NCI-H2196 (cell line): ENCODE results near the gene DCAF5.
"Not testable (repeated sequence)": the region's sequence is repeated elsewhere in the genome, so short reads cannot be mapped to it uniquely, and the experiment has no call there.

Source experiments
- DNase-seq: peaks from one replicate; lab custom pipeline; 2025; ENCODE audit not compliant: unreplicated experiment; lab: John Stamatoyannopoulos, UW

DCAF5 gene

DNA sequence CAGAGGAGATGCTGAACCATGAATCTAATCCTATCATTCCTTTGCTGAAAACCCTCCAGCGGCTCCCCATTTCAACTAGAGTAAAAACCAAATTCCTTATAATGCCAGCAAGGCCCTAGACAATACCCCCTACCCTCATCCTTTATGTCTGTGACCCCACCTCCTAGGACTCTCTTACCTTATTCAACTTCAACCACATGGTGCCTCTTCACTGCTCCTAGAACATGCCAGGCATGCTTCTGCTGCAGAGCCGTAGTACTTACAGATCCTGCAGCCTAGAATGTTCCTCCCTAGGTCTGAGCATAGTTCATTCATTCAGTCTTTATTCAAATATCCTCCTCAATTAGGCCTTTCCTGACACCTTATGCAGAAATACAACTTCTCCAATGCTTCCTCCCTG is 54.9 kb downstream of the DCAF5 start:
- no peak for DNase-seq

DNA sequence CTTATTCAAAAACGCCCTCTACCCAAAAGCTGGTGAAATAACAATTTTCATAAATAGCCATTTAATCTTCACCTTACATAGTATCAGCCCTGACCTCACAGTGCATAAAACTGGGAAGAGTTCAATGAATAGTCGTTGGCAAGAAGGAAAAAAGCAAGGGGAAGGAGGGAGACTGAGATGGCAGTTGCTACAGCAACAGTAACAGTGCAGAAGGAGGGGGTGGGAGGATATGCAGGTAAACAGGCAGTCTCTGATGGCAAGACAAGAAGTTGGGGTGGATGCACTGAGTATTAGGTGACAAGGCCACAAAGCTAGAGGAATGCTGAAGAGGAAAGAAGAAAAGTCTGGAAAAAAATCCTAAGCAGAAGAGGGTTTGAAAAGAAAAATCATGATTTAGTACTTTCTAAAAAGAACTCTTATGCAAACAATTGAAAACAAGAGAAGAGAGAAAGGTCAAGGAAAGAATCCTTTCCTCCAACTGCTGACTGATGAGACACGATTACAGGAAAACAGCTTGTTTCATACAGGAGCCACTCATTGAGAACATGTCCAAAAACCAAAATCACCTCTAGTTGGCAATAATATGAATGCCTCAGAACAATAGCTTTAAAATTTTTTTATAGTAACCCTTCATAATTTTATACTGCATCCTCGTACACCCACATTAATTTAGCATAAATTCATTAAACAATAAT is 56.0 kb downstream of the DCAF5 start:
- DNase-seq: no peak

DNA sequence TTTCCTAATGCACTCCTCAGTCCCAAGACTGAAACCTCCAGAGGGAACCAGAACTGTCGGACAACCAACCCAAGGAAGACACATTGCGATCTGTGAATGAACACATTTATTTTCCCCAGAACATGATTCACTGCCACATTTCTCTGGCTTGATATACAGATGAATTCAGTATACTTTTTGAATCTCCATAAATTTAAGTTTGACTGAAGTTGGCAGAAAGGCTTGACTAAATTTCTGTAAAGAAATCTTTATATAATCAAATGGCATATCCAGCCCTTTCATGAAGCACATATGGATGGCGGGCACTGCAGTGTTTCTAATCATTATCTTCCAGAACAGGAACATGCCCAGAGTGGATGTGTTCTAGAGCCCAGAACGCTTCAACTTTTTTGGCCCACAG is 56.7 kb downstream of the DCAF5 start:
- no peak for DNase-seq

DNA sequence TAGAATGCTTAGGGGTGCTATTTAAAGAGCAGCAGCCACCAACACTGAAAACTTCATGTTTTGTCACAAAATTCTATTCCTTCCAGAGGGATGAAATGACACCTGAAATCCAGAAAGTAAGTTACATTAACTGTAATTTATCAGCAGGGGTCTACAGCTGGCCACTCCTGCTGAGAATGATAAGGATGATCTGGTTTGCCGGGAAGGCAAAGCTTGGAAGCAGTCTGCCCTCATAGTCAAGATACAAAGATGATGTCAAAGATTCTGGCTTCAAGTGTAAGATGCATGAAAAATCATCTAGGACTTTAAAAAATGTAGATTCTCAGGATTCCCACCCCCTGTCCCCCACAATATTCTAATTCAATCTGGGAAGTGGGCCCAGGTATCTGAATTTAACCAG is 58.4 kb downstream of the DCAF5 start:
- no peak for DNase-seq

DNA sequence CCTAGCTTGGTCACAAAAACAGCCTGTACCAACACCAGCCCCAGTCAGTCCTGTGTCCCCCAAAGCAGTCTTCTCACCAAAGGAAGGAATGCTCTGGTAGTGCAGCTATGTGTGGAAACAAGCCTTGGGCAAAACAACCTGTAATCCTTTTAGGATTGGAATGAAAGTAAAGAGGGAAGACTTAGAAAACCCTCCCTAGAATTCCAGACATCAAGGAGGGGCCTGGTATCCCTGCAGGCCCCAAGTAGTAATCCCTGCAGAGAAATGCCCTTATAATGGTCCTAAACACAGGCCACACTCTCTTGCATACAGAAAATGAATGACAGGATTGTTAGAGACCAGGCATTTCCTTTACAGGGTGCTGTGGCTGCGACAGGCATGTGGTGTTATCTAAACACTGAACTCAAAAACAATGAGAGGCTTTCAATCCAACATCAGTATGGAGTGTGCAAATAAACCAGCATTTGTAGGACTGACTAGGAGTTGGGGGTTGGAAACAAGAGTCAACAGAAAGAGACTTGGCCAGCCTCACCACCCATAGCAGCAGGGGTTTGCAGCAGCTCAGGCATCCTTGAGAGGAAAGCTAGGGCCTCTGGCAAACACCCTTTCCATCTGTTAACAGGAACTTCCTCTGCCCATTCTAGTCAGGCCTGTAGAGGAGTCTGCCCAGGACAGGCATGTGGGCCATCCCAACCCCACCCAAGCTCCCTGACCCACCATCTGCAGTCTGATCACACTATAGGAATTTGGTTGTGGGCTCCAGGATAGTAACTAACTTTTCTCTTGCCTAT is 59.1 kb downstream of the DCAF5 start:
- DNase-seq: peak; percentile 28

DNA sequence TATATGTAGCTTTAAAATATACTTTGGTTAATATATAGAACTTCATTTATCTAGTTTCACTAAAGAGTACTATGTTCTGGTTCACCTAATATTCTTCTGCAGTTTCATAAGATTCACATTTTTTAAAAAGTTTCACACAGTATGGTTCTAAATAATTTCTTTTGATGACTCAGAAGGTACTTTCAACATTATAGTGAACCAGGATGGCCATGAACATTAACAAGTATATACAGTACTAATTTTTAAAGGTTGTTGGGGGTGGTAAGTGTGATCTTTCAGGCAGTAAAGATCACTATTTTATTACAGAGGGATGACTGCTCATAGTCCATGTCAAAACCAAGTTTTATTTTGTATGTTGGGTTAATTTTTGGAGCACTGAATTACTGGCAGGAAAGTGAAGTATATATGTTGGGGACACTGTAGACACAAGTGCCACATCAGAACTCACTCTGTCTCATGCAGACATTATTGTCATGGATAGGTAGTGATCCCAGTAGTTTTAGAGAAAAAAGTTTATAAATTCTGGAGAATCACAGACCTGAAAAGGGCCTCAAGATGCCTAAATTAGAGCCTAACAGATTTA is 60.0 kb downstream of the DCAF5 start:
- DNase-seq: no peak

DNA sequence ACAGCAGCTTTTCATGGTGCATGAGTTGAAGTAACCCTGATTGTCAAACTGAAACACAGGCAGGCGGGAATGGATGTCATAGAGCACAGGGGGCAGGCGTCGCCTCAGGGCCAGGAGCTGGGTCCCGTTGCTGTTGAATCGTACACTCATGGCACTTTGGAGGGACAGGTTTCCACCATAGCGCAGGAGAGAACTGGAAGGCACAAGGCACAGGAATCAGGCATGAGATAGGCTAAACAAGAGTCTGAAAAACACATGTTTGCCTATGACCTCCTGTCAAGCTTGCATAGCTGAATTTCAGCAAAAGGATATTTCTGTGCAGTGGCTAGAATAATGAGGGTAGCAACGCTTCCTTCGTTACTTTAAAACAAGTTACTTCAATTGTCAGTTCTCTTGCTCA is 61.2 kb downstream of the DCAF5 start:
- DNase-seq: no peak

DNA sequence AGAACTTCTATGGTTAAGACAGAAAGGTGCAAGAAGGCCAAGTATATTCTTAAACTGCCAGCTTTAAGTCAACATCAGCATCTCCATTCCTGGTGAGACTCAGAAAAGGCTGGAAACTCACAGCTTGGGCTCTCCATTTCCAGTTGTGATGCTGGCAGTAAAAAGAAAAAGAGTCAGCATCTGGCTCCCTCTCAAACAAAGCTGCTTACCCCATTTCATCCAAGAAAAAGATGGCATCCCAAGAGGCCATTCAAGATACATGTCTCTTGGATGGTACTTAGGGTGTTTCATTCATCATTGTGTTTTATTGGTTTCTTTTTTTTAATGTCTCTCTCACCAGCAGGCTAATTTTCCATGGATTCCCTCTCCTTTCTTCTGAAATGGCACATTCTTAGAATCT is 61.9 kb downstream of the DCAF5 start:
- DNase-seq: no peak

DNA sequence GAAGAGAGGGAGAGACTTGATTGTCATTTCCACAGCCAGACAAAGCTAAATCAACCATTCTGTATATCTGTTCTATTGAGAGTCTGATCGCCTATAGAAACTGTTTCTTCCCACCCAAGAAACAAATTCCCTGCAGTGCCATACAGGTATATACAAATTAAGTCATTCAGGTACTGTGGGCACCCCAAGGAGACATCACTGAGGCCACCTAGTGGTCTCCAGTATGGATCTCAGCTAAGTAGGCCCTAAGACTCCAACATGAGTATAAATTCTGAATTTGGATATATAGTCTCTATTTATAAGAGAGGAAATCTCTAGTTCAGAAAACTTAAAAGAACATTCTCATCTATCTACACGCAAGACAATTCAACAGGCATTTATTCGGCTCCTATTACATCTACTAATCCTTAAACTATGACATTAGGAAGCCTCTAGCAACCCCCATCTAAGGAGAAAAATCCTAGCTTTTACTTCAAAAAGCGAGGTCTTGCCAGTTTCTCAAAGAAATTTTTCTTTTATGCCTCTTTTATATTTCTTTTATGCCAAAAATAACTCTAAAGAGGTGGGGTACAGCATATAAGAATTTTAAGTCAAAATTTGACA is 62.6 kb downstream of the DCAF5 start:
- peak; percentile 48 for DNase-seq

DNA sequence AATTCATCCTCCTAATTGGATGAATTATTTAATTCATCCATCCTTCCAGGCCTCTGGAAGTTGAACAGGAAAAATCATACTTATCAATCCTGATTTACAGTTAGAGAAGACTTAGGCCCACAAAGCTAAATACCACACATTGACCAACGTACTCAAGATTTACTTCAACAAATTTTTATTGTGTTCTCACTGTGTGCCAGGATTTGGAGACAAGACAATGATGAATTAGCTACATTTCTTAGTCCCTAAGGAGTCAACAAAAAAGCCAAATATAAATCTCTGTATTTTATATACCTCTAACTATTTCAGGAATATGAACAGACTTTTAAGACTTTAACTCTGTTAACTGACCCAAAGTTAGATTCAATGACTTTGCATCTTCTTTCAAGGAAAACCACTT is 63.9 kb downstream of the DCAF5 start:
- no peak for DNase-seq

DNA sequence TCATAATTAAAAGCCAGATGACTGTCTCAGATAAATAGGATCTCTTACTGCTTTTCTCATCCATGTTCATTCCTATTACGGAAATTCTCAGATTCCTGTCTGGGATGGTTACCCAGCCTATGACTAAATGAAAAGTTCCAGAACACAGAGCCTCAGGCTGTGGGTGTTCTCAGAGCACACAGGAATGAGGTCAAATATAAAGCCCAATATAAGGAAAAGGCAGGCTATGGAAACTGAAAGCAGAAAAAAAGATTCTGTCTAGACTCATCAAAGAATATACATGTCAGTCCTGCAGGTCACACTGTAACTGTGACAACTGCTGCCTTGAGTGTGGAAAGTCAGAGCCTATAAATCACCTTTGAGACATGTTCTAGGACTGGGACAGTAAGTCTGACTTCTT is 64.3 kb downstream of the DCAF5 start:
- DNase-seq: no peak

DNA sequence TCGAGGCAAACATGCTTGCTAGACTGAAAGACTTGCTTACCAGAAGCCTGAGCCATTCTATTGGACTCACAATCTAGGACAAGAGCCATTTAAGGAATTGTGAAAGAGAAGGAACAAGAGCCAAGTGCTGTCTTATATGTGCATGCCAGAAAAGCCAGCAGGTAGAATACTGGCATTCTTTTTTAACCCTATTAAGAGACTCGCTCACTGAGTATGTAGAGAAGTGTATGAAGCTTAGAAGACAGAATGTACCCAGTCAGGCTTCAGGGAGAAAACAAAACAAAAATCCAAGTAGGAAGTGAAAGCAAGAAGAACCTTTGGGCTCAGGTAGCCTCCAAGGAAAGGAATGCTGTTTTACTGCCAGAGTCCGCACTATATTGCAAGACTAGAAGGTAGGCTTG is 65.9 kb downstream of the DCAF5 start:
- DNase-seq: no peak

DNA sequence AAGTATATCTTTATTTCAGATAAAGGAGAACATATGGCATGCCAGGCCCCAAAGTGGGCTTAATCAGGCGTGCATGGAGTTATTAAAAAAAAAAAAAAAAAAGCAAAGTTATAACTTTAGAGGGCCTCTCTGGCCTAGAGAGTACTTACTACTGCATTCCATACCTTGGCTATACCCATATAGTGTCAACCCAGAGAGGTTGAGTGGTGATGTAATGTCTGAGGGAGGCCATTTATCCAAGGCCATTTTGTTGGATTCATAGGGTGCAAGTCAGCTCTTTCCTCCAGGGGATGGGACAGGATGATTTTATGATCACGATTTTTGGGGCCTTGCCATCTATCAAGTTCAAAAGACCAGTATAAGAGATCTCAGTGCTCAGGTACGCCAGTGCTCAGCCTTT is 66.4 kb downstream of the DCAF5 start:
- no peak for DNase-seq

DNA sequence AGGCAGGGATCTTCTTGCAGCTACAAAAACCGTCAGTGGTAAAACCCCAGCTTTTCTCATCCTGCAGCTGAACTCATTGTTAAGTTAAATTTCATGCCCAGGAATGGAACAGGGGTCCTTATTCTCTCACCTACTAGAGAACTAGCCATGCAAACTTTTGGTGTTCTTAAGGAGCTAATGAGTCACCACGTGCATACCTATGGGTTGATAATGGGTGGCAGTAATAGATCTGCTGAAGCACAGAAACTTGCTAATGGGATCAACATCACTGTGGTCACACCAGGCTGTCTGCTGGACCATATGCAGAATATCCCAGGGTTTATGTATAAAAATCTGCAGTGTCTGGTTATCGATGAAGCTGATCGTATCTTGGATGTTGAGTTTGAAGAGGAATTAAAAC is 68.9 kb downstream of the DCAF5 start:
- DNase-seq: no peak

DNA sequence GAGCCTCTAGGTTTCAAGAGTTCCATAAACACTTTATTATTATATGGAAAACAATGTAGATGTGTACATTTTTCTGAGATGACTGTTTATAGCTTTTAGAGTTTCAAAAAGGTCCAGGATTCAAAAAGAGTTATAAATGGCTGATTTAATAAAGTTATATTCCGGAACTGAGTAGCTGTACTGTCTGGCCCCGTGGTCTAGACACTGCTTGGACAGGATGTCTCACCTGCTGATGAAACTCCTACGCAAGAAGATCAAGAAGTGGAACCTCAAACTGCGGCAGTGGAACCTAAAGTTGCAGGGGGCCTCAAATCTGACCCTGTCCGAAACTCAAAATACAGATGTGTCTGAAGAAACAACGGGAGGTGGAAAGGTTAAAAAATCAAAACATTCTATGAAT is 69.7 kb downstream of the DCAF5 start:
- no peak for DNase-seq

DNA sequence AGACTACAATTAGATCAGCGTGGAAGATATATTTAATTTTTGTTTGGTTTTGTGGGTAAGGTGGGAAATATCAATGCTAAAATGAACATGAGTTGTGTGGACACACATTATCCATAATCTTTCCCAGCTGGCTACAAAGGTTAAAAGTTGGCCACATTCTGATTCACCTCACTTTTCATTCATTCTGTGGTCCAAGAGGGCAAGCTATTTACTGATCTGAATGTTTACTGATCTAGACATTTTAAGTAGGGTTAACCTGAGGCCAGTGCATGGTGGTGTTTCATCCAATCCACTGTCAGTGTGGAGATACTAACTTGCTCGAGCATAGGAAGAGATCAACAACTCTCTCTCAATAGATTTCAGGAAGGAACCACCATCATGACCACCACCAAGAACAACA is 71.6 kb downstream of the DCAF5 start:
- DNase-seq: no peak

DNA sequence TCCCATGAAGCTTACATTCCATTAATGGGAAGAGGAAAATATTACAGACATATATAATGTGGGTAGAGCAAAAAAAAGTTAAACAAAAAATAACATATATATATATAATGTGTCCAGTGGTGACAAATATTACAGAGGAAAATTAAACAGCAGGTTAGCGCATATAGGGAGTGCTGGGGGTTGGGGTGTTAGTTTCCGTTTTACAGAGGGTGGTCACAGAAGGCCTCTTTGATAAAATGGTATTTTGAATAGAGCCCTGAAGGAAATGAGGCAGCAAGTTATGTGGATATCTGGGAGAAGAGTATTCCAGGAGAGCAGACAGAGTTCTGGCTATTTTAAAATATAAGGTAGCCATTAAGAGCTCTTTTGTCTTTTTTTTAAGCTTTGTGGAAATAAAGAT is 73.2 kb downstream of the DCAF5 start:
- DNase-seq: no peak

DNA sequence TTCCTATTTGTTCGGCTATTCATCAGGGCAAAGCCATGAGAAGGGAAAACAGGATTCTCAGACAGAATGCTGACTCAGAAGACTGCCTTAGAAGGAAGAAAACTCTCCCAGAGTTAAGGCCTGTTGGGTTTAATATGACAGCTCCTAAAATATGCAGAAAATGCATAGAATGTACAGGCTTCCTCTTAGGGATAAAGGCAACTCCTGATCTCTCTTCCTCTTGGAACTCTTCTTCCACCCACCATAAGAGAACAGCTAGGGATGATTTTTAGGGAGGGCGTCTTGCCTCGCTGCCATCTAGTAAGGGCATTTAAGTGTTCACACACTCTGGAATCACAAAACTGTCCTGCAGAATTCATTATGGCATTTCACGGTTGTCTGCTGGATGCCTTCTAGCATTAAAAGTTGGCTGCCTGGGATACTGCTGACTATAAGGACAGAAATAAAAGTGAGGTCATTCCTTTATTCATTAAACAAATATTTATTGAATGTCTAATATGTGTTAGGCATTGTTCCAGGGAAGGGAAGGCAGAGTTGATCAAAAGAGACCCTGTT is 73.7 kb downstream of the DCAF5 start:
- DNase-seq: no peak

DNA sequence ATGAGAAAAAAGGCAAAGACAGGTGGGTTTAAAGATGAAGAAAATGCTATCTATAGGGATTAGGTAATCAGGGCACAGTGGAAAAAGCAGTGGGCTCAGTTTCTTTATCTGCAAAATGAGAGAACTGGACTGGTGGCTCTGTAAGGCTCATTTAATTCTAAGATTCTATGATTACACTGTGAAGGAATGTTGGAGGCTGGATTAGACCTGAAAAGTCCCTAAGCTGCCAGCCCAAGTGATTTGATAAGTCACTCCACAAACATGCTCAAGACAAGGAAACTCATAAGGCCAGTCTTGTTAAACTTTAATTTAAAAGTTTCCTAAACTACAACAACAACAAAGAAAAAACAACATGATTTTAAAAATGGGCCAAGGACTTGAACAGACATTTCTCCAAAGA is 75.1 kb downstream of the DCAF5 start:
- DNase-seq: no peak

DNA sequence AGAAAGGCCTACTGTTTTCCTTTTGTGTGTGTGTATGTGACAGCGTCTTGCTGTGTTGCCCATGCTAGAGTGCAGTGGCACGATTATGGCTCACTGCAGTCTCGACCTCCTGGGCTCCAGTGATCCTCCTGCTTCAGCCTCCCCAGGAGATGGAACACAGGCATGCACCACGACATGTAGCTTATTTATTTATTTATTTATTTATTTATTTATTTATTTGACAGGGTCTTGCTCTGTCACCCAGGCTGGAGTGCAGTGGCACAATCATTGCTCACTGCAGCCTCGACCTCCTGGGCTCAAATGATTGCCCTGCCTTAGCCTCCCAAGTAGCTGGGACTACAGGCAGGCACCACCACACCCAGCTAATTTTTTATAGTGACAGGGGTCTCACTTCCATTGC is 75.7 kb downstream of the DCAF5 start:
- not testable (repeated sequence) for DNase-seq

DNA sequence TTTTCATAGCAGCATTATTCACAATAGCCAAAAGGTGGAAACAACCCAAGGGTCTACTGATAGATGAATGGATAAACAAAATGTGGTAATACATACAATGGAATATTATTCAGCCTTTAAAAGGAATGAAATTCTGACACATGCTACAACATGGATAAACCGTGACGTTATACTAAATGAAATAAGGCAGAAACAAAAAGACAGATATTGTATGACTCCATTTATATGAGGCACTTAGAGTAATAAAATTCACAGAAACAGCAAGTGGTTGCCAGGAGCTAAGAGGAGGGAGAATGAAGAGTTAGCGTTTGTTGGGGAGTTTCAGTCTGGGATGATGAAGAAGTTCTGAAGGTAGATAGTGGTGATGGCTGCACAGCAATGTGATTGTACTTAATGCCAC is 76.6 kb downstream of the DCAF5 start:
- DNase-seq: no peak

DNA sequence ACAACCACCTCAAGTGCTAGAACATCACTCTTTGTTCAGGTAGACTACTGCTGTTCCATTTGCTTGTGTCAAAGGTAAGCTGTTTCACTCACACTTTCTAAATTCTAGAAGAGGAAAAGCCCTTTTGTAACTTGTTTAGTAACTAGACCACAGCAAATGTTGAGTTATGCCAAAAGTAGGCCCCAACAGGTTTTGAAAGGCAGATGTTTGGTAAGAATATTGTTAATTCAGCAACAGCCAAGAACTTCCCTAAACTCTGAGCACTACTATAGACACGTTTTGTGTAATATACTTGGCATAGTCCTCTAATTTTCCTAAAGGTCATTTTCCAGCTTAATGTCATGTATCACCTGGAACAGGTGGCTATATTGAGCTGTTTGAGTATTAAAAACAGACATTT is 79.0 kb downstream of the DCAF5 start:
- no peak for DNase-seq
